ENCODE measurements around the gene CYTH2. TPM values are rescaled to one million over a fixed set of nuclear protein-coding genes. Genes with fewer than 3 reads are reported as not detected.

Gene CYTH2, protein sequence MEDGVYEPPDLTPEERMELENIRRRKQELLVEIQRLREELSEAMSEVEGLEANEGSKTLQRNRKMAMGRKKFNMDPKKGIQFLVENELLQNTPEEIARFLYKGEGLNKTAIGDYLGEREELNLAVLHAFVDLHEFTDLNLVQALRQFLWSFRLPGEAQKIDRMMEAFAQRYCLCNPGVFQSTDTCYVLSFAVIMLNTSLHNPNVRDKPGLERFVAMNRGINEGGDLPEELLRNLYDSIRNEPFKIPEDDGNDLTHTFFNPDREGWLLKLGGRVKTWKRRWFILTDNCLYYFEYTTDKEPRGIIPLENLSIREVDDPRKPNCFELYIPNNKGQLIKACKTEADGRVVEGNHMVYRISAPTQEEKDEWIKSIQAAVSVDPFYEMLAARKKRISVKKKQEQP
- 54.6 to 66.8 TPM (median 60.9 TPM) in 5 replicates for total RNA-seq (2022; extraction: Qiagen RNA extraction)

DNA sequence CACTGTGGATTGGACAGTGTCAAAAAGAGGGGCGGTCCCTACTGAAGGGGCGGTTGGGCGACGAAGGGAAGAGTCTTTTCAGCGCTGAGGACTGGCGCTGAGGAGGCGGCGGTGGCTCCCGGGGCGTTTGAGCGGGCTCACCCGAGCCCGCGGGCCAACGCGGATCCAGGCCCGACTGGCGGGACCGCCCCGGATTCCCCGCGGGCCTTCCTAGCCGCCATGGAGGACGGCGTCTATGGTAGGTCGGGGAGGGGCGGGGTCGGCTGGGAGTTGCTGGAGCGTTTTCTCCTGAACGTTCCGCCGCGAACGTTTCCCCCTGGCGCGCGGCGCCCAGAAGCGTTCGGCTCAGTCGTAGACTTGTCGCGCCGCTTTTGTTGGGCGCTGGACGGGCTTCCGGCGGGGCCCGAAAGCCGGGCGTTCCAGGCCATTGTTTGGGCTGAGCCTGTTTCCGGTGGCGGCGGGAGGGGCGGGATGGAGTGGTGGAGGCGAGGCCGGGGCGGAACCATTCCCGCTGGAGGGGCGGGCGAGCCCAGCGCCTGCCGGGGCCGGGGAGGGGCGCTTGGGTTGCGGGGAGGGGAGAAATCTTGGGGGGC lies at the start of gene CYTH2:
CYTH2 (plus strand) TSS at position 81 of the 593 bp plus-strand sequence; CDS start at position 220, 139 bp downstream.

DNA sequence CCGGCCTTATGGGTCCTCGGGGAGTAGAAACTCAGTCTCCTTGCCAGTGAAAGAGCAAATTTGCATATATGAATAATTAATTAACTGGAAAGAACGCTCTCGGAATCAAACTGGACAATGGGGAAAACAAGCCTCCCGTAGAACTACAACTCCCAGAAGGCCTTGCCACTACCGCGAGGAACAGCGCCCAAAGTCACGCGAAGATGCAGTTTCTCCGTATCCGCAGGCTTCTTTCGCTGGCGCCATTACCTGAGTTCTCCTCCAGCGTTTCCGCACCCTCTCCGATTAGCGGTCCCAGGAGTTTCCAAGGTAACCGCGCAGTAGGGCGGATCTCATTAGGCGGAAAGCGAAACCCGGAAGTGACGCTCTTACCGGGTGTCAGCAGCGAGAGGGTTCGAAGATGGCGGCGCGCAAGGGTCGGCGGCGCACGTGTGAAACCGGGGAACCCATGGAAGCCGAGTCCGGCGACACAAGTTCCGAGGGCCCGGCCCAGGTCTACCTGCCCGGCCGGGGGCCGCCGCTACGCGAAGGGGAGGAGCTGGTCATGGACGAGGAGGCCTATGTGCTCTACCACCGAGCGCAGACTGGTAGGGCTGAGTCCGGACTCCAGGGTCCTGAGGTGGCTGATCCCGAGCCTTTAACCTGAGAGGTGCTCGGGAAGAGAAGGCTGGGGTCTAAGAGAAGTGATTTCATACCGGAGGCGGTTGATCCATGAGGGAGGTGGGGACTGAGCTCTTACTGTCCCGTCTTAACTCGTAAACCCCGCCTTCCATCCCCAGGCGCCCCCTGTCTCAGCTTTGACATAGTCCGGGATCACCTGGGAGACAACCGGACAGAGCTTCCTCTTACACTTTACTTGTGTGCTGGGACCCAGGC lies 23.3 kb upstream of the CYTH2 start, which contains the start of gene GRWD1:
GRWD1 (plus strand) TSS at position 378 of the 876 bp plus-strand sequence; CDS start at position 401, 23 bp downstream.

DNA sequence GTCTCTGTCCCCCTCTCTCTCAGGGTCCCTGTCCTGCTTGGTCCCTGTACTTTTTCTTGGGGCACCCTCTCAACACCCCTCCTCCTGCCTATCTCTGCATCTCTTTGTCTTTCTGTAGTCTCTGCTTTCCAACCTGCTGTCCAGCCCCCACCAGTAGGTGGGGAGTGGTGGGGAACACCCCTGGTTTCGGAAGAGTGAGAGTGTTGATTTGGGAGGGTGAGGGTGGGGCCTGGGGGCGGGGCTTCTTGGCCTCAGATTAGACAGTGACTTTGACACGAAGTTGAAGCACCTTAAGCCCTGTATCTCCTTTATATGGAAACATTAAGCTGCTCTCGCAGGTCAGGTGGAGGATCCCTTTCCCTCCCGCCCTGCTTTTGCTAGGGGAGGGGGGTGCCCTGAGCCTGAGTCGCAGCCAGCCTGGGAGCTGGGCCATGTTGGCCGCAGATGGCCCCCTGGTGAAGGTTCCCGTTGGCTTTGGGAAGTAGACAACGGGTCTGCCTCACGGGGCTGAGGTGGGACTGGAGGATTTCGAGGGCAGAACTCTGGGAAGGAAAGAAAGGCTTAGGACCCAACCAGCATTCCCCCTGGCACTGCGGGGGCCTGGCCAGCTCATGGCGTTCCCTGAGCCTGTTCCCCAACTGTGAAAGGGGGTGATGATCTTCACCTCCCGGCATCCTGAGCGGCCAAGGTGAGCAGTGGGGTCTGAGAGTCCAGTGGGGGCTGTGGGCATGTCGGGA lies 13.8 kb upstream of the CYTH2 start, which contains the start of gene KCNJ14:
KCNJ14 (plus strand) TSS at position 404 of the 737 bp plus-strand sequence. CDS start 6,151 bp downstream, outside the sequence.

DNA sequence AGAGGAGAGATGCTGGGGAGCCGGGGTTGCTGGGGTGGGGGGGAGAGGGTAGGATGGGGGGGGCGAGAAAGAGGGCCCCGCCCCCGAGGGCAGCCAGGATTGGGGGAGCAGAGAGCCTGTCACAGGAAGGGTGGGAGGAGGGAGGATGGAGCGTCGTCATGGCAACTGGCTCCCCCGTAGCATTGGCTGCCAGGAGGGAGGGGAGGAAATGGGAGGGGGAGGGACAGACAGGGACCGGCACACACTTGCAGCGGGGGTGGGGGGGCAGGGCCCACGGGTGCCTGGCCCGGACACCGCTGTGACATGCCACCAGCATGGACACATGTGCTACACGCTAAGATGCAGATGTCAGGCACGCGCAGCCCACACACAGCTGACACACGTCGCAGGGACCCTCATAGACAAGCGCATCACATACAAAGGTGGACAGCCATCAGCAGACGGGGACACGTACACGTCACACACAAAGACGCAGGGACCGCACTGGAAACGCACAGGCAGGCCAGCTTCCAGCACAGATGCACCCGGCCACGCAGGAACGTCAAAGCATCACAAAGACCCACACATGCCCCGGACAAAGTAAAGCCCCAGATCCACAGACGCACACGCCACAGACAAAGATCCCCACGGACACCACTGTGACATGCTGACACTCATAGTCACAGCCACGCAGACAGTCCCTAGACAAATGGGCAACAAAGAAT lies 42.8 kb downstream of the CYTH2 start, which contains the start of gene LMTK3:
LMTK3 (minus strand) TSS at position 36 of the 704 bp plus-strand sequence. CDS start 259 bp downstream, outside the sequence.

Other genes with a start within 250 kb of the CYTH2 start
- gene CARD8, start 213.5 kb upstream of the CYTH2 start, total RNA-seq (2022; extraction: Qiagen RNA extraction): 14.8 to 18.9 TPM (median 18.0 TPM) in 5 replicates
- 8.3 to 10.1 TPM (median 9.5 TPM) in 5 replicates for gene ZNF114, start 199.3 kb upstream of the CYTH2 start, total RNA-seq (2022; extraction: Qiagen RNA extraction)
- 380 to 538 TPM (median 393 TPM) in 5 replicates for gene EMP3, start 143.8 kb upstream of the CYTH2 start, total RNA-seq (2022; extraction: Qiagen RNA extraction)
- 3.6 to 4.8 TPM (median 4.8 TPM) in 5 replicates for gene TMEM143, start 105.4 kb upstream of the CYTH2 start, total RNA-seq (2022; extraction: Qiagen RNA extraction)
- 2.3 to 3.7 TPM (median 2.8 TPM) in 5 replicates for gene SYNGR4, start 105.0 kb upstream of the CYTH2 start, total RNA-seq (2022; extraction: Qiagen RNA extraction)
- 328 to 488 TPM (median 483 TPM) in 5 replicates for gene KDELR1, start 77.8 kb upstream of the CYTH2 start, total RNA-seq (2022; extraction: Qiagen RNA extraction)
- gene GRIN2D, start 75.7 kb upstream of the CYTH2 start, total RNA-seq (2022; extraction: Qiagen RNA extraction): 5.0 to 9.7 TPM (median 8.6 TPM) in 5 replicates
- gene GRWD1, start 23.4 kb upstream of the CYTH2 start, total RNA-seq (2022; extraction: Qiagen RNA extraction): 93.6 to 132 TPM (median 119 TPM) in 5 replicates
- 1.1 to 2.1 TPM (median 1.2 TPM) in 5 replicates for gene KCNJ14, start 13.8 kb upstream of the CYTH2 start, total RNA-seq (2022; extraction: Qiagen RNA extraction)
- gene LMTK3, start 42.5 kb downstream of the CYTH2 start, total RNA-seq (2022; extraction: Qiagen RNA extraction): 2.2 to 5.3 TPM (median 4.8 TPM) in 5 replicates
- 11.9 to 18.4 TPM (median 17.2 TPM) in 5 replicates for gene SULT2B1, start 82.8 kb downstream of the CYTH2 start, total RNA-seq (2022; extraction: Qiagen RNA extraction)
- gene SPACA4, start 137.4 kb downstream of the CYTH2 start, total RNA-seq (2022; extraction: Qiagen RNA extraction): 0.08 to 0.11 TPM in 2 of 5 replicates, not detected in the others
- gene FAM83E, start 145.7 kb downstream of the CYTH2 start, total RNA-seq (2022; extraction: Qiagen RNA extraction): 0.12 to 0.40 TPM (median 0.18 TPM) in 5 replicates
- gene RPL18, start 149.8 kb downstream of the CYTH2 start, total RNA-seq (2022; extraction: Qiagen RNA extraction): 2,904 to 3,740 TPM (median 3,069 TPM) in 5 replicates
- gene SPHK2, start 150.1 kb downstream of the CYTH2 start, total RNA-seq (2022; extraction: Qiagen RNA extraction): 10.1 to 17.1 TPM (median 15.9 TPM) in 5 replicates
- 1.5 to 2.7 TPM (median 1.7 TPM) in 5 replicates for gene DBP, start 168.0 kb downstream of the CYTH2 start, total RNA-seq (2022; extraction: Qiagen RNA extraction)
- 7.6 to 13.1 TPM (median 9.9 TPM) in 5 replicates for gene CA11, start 176.8 kb downstream of the CYTH2 start, total RNA-seq (2022; extraction: Qiagen RNA extraction)
- gene NTN5, start 203.6 kb downstream of the CYTH2 start, total RNA-seq (2022; extraction: Qiagen RNA extraction): 0.07 to 0.29 TPM (median 0.19 TPM) in 5 replicates
- not detected in 5 replicates for gene FUT2, start 226.6 kb downstream of the CYTH2 start, total RNA-seq (2022; extraction: Qiagen RNA extraction)

Measured in A549 treated with dexamethasone at 1 μM for 4 hours (cell line).